Smooth muscle cell (in vitro differentiated cells): ENCODE results near the gene TMEM156. TPM values are rescaled to one million over a fixed set of nuclear protein-coding genes. Genes with fewer than 3 reads are reported as not detected.
A peak's percentile ranks its signal among the peaks of the same experiment; 100 is the strongest.

Experiments
- DNase-seq: peaks from one replicate; lab custom pipeline; 2025; ENCODE audit not compliant: unreplicated experiment; lab: John Stamatoyannopoulos, UW
- H2AFZ ChIP-seq: fragments of 200-600 bp; sonication (generic); 2 replicates; pipeline ENCODE4 v1.6.0; 2016; ENCODE audit warnings: antibody characterized with exemption, low read depth, mild to moderate bottlenecking
- H3F3A ChIP-seq: fragments of 200-600 bp; sonication (generic); 2 replicates; pipeline ENCODE4 v1.6.0; 2017; ENCODE audit warnings: antibody characterized with exemption, low read depth
- H3K27ac ChIP-seq: fragments of 200-600 bp; sonication (generic); 2 replicates; pipeline ENCODE4 v1.5.1; 2016; ENCODE audit warnings: low read depth, mild to moderate bottlenecking
- H3K27me3 ChIP-seq: fragments of 200-600 bp; sonication (generic); 2 replicates; pipeline ENCODE4 v1.6.1; 2016; ENCODE audit warnings: low read depth, mild to moderate bottlenecking
- H3K36me3 ChIP-seq: fragments of 200-600 bp; sonication (generic); 2 replicates; pipeline ENCODE4 v1.5.1; 2016; ENCODE audit warnings: low read depth
- H3K4me1 ChIP-seq: fragments of 200-600 bp; sonication (generic); 2 replicates; pipeline ENCODE4 v1.5.1; 2016; ENCODE audit warnings: low read depth
- H3K4me2 ChIP-seq: fragments of 200-600 bp; sonication (generic); 2 replicates; pipeline ENCODE4 v1.6.0; 2016; ENCODE audit warnings: mild to moderate bottlenecking
- H3K4me3 ChIP-seq: fragments of 200-600 bp; sonication (generic); 2 replicates; pipeline ENCODE4 v1.5.1; 2016; ENCODE audit warnings: mild to moderate bottlenecking
- H3K79me2 ChIP-seq: fragments of 200-600 bp; sonication (generic); 2 replicates; pipeline ENCODE4 v1.6.0; 2016; ENCODE audit warnings: low read depth, mild to moderate bottlenecking
- H3K9ac ChIP-seq: fragments of 200-600 bp; sonication (generic); 2 replicates; pipeline ENCODE4 v1.6.0; 2016; ENCODE audit warnings: low read depth
- H3K9me3 ChIP-seq: fragments of 200-600 bp; sonication (generic); replicated peaks from 2 replicates; pipeline ENCODE4 v1.5.1; 2016; ENCODE audit warnings: low read depth
- H4K20me1 ChIP-seq: fragments of 200-600 bp; sonication (generic); 2 replicates; pipeline ENCODE4 v1.6.0; 2016; ENCODE audit warnings: low read depth
- CTCF ChIP-seq: fragments of 200-600 bp; sonication (generic); IDR thresholded peaks from 2 replicates; pipeline ENCODE4 v1.5.1; 2017; ENCODE audit warnings: borderline replicate concordance, mild to moderate bottlenecking, antibody characterized with exemption; ENCODE audit not compliant: insufficient read depth, poor library complexity, severe bottlenecking
- WGBS: methylation state at CpG from one replicate; pipeline ENCODE4 v1.1.7; 2016; ENCODE audit warnings: low lambda C conversion rate; 5-methylcytosine and 5-hydroxymethylcytosine counted together
- polyA plus RNA-seq: library from polyadenylated mRNA; unstranded; fragments of >200 nt; fragmentation: Nextera tagmentation; extraction: Ambion mirVana; gene quantifications from 2 replicates; pipeline ENCODE4 v1.2.1, GENCODE V29; 2016
- total RNA-seq: library from RNA; depleted of rRNA; stranded (reverse); fragments of >200 nt; gene quantifications from 2 replicates; pipeline ENCODE4 v1.2.3, GENCODE V29; 2014

Gene TMEM156
- total and polyA plus RNA-seq, 2 experiments from 2014 or later: 0.04 TPM; not detected in 1

DNA sequence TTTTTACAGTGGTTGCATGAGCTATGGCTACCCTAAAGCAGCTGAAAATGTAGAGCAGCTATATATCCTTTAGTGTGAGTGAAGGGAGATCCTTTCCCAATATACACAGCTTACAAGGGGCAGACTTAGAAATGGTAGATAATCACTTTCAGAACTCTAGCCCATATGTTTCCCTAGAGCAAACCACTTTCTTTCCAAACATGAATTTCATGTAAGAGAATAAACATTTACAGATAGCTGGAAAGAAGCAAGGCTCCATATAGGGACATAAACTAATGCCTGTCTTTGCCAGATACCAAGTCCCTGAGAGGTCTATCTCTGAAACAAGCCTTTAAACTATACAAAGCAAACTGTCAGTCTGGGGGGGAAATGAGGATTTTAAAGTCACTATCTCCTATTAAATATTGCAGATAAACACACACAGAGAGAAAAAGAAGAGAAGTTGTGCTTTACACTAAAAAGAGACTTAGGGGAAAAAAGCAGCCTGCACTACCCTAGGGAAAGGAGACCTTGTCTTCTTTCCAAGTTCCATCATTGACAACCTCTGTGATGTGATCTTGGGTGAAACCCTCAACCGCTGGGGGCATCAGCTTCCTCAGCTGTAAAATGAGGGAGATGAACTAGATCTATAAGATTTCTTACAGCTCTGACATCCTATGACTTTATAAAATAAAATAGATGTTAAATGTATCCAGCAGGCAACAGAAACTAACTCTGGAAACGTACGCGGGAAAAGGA lies 73.6 kb downstream of the TMEM156 start:
- no peak for DNase-seq
- no peaks in the 10 kb centered on the region for H3K9me3 ChIP-seq
- TF ChIP-seq CTCF: no peak
- peaks cover 12% of the 10 kb centered on the region for H3K4me1 ChIP-seq
- H4K20me1 ChIP-seq: no peaks in the 10 kb centered on the region
- no peak overlapping the region for H3K4me3 ChIP-seq
- 78% methylated on average over 4 of the region's 4 CpGs for WGBS
- H3K4me2 ChIP-seq: peak overlapping the region; percentile 19
- peak overlapping the region; percentile 32 for H2AFZ ChIP-seq
- peak overlapping the region; percentile 72 for H3K27ac ChIP-seq
- peaks cover 6% of the 10 kb centered on the region for H3F3A ChIP-seq
- H3K79me2 ChIP-seq: no peaks in the 10 kb centered on the region
- H3K9ac ChIP-seq: no peak overlapping the region
- no peaks in the 10 kb centered on the region for H3K27me3 ChIP-seq
- H3K36me3 ChIP-seq: no peaks in the 10 kb centered on the region

DNA sequence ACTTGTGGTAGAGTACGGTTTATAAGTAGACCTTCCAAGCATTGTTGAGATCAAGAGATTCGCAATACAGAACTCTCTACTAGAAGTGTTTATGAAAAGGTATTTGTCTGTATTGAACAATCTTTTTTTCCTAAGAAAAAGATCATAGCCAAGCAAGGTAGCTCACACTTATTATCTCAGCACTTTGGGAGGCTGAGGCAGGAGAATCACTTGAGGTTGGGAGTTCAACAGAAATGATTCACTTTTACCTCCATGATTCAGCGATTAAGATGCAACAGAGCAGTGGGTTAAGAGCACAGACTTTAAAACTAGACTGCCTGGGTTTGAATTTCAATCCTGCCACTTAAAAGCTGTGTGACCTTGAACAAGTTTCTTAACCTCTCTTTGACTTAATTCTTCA lies 74.3 kb downstream of the TMEM156 start:
- Histone ChIP-seq H3K27me3 (no peaks in the 10 kb centered on the region), H3K36me3 (no peaks in the 10 kb centered on the region), H3F3A (peaks cover 6% of the 10 kb centered on the region), H3K79me2 (no peaks in the 10 kb centered on the region), H3K27ac (peak overlapping the region; percentile 72), H3K9me3 (no peaks in the 10 kb centered on the region), H3K4me3 (no peak overlapping the region), H4K20me1 (no peaks in the 10 kb centered on the region), H3K9ac (no peak overlapping the region), H2AFZ (no peak overlapping the region), H3K4me1 (peaks cover 12% of the 10 kb centered on the region), H3K4me2 (peak overlapping the region; percentile 19)
- no peak for TF ChIP-seq CTCF
- DNase-seq: no peak
- WGBS: 83% methylated on average over 3 of the region's 3 CpGs

- peak overlapping the region; percentile 24 for H2AFZ ChIP-seq
- no peaks in the 10 kb centered on the region for H3K27me3 ChIP-seq
- no peak for DNase-seq
- peak overlapping the region; percentile 0 for H3K4me2 ChIP-seq
- H3F3A ChIP-seq: peaks cover 6% of the 10 kb centered on the region
- H3K27ac ChIP-seq: peak overlapping the region; percentile 72
- no peaks in the 10 kb centered on the region for H3K36me3 ChIP-seq
- no peak for TF ChIP-seq CTCF
- no peaks in the 10 kb centered on the region for H4K20me1 ChIP-seq
- 58% methylated on average over 5 of the region's 5 CpGs for WGBS
- H3K9me3 ChIP-seq: no peaks in the 10 kb centered on the region
- H3K4me3 ChIP-seq: no peak overlapping the region
- H3K4me1 ChIP-seq: peaks cover 12% of the 10 kb centered on the region
- H3K79me2 ChIP-seq: no peaks in the 10 kb centered on the region
- no peak overlapping the region for H3K9ac ChIP-seq
Measured at GRCh38 chr4:38957261-38957815, 74.9 kb downstream of the TMEM156 start.
